ENCODE measurements around the gene EIF2AK2.

DNA sequence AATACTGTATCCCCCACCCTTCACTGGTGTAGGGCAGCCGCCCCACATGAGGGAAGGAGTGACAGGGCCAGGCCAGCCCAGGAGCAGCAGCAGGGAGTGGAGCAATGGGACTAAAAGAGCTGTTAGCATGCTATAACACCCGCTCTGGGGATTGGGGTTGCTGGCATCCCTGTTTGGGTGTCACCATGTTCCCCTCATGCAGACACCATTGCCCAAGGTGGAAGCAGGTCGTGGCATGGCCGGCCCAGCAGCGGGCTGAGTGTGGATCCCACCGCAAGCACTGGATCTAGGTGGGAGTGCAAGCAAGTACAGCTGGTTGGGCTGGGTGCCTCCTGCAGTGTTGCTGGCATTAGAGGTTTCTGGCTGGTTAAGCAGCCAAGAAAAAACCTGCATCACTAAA, 35.0 kb upstream of the EIF2AK2 start:
- TF ChIP-seq, protein P1, sequence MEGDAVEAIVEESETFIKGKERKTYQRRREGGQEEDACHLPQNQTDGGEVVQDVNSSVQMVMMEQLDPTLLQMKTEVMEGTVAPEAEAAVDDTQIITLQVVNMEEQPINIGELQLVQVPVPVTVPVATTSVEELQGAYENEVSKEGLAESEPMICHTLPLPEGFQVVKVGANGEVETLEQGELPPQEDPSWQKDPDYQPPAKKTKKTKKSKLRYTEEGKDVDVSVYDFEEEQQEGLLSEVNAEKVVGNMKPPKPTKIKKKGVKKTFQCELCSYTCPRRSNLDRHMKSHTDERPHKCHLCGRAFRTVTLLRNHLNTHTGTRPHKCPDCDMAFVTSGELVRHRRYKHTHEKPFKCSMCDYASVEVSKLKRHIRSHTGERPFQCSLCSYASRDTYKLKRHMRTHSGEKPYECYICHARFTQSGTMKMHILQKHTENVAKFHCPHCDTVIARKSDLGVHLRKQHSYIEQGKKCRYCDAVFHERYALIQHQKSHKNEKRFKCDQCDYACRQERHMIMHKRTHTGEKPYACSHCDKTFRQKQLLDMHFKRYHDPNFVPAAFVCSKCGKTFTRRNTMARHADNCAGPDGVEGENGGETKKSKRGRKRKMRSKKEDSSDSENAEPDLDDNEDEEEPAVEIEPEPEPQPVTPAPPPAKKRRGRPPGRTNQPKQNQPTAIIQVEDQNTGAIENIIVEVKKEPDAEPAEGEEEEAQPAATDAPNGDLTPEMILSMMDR (IDR thresholded peaks at IDR 0.05): no peak
- no peak for TF ChIP-seq POLR2A (IDR thresholded peaks at IDR 0.05)

Data from uterus (tissue), 2 donors.